OCI-M2 (cell line): ENCODE results near the gene MLLT10.
"Not testable (repeated sequence)": the region's sequence is repeated elsewhere in the genome, so short reads cannot be mapped to it uniquely, and the experiment has no call there.

ENCODE experiments used
- DNase-seq: peaks from one replicate; lab custom pipeline; 2025; ENCODE audit not compliant: unreplicated experiment; lab: John Stamatoyannopoulos, UW

MLLT10 gene

GRCh38 chr10:21527598-21528235, 6.3 kb upstream of the MLLT10 start:
- DNase-seq: no peak

- DNase-seq: no peak
Observed at GRCh38 chr10:21528236-21529031, 5.6 kb upstream of the MLLT10 start.

- DNase-seq: no peak
Observed at GRCh38 chr10:21529032-21529910, 4.8 kb upstream of the MLLT10 start.

DNA sequence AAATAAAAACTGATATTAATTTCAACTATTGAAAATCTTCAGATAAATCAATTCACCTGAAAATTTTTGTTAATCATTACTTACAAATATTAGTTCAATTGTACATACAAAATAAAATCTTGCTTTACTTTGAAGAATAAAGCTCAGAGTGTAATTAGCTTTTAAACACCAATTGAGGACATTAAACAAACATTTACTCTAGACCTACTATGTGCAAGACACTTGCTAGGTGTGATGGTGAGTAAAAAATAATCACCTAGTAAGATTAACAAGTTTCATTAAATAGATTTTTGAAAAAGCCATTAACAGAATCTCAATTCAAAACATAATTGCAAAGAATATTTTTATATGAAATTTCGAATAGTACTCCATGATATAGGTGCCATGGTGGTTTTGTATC, 3.9 kb upstream of the MLLT10 start:
- DNase-seq: no peak

DNA sequence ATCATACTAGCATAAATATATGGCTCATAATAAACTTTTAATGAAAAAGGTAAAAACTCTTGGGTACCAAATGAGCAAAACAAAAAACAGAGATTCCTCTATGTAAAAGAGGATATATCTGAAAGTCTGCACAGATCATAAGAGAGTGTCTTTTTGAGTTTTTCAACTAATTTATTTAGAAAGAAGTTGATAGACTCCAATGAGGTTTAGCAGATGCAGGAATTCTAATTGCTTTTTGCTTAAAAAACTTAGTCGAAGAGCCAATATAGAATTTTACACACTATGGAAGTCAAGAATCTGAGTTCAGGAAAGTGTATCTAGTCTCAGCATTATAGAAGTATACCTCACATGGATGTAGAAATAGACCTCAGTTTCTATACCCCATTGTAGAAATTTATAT, 3.4 kb upstream of the MLLT10 start:
- DNase-seq: no peak

- DNase-seq: no peak
Observed at GRCh38 chr10:21531164-21531563, 2.9 kb upstream of the MLLT10 start.

GRCh38 chr10:21532694-21533466, 1.2 kb upstream of the MLLT10 start:
- no peak for DNase-seq

DNA sequence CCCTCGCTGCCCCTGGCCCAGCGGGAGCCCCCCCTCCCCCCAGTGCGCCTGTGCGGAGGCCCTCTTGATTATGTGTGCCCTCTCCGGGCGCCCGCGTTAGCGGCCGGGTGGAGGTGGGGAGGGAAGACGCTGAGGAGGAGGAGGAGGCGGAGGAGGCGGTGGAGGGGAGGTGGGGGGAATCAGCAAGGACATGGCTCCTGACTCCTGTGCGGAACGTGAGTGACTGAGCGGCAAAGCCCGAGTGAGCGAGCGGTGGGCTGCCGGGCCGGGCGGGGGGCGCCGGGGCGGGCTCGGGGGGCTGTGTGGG, 201 bp downstream of the MLLT10 start:
- DNase-seq: no peak

DNA sequence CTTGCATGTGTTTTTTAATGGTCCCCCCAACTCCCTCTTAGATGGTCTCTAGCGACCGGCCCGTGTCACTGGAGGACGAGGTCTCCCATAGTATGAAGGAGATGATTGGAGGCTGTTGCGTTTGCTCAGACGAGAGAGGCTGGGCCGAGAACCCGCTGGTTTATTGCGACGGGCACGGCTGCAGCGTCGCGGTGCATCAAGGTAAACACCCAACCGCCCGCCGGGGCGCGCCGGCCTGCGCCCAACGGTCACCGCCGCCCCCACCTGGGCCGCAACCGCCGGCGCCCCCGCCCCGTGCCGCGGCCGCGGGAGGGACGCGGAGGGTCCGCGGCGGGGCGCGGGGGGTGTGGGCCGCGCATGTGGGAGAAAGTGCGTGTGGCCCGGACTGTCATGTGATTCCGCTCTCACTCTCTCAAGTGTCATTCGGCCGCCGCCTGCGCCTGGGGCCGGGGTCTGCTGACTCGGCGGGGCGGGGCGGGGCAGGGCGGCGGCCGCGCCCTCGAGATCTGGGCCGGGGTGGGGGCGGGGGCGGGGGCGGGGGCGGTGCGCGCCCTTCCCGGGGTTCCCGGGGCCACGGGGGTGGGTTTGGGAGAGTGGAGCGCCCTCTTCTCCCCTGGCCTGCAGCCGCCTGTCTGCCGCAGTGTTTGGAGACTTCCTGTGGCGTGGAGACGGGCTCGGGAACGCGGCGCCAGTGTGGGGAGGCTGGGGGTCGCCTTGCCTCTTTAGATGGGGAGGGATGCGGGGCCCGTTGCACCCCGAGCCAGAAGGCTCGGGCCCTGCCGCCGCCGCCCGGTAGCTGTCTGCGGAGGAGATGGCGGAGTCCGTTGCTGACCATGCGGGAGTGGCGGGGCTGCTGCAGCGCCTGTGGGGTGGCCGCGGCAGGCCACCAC, 817 bp downstream of the MLLT10 start:
- no peak for DNase-seq

GRCh38 chr10:21535494-21535965, 1.5 kb downstream of the MLLT10 start:
- DNase-seq: no peak

GRCh38 chr10:21535976-21536375, 1.9 kb downstream of the MLLT10 start:
- DNase-seq: not testable (repeated sequence)

DNA sequence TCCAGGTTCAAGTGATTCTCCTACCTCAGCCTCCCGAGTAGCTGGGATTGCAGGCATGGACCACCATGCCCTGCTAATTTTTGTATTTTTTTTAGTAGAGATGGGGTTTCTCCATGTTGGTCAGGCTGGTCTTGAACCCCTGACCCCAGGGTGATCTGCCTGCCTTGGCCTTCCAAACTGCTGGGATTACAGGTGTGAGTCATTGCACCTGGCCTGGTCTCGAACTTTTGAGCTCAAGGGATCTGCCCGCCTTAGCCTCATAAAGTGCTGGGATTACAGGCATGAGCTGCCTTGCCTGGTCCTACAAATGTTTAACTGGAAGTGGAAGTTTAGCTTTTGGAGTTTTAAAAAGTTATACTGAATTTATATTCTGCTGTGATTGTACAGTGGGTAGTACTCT, 2.8 kb downstream of the MLLT10 start:
- DNase-seq: no peak

DNA sequence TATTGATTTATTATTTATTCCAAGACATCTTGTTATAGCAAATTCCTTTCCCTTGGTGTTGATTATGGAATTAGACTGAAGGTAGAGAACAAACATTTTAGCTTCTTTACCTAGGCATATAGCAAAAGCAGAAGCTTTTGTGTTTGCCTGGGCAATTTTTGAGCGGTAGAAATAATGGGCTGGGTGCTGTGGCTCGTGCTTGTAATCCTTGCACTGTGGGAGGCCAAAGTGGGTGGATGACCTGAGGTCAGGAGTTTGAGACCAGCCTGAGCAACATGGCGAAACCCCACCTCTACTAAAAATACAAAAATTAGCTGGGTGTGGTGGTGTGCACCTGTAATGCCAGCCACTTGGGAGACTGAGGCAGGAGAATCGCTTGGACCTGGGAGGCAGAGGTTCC, 6.7 kb downstream of the MLLT10 start:
- not testable (repeated sequence) for DNase-seq

- DNase-seq: no peak
Observed at GRCh38 chr10:21547246-21547645, 13.2 kb downstream of the MLLT10 start.

DNA sequence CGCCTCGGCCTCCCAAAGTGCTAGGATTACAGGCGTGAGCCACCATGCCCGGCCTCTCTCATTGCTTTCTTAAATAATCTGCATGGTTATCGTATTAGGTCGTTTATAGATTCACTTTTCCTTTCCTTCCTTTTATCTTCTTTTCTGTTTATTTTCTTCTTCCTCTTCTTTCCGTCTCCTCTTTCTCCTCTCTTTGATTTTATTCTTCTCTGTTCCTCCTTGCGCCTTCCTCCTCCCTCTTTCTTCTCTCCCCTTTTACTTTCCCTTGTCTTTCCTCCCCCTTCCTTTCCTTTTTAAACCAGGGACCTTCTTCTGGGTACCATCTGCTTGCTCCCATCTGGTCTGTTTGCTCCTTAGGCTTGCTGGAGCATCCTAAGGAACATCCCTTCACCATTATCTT, 18.6 kb downstream of the MLLT10 start:
- no peak for DNase-seq

DNA sequence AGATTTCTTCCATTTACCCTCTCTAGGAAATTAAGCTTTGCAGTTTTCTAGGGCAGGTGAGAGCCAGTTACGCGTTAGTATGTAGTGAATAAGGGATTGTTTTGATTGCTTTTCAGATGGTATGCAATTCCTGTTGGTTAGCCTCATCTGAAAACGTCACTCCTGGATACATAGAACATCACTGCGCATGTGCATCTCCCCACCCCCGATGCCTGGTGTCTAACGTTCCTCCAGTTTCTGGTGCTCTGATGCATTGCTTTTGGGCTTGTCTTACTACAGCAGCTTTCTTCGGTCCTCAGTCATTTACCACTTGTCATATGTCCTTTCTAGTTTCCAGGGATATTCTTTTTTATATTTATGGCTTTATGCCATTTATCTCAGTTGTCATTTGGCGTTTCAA, 22.5 kb downstream of the MLLT10 start:
- no peak for DNase-seq

DNA sequence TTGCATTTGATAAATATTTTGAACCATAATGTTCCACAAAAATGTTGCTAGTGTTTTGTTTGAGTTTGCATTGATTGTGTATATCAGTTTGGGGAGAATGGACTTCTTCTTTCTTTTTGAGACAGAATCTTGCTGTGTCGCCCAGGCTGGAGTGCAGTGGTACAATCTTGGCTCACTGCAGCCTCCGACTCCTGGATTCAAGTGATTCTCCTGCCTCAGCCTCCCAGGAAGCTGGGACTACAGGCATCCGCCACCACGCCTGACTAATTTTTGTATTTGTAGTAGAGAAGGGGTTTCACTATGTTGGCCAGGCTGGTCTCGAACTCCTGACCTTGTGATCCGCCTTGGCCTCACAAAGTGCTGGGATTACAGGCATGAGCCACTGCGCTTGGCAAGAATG, 25.0 kb downstream of the MLLT10 start:
- not testable (repeated sequence) for DNase-seq

DNA sequence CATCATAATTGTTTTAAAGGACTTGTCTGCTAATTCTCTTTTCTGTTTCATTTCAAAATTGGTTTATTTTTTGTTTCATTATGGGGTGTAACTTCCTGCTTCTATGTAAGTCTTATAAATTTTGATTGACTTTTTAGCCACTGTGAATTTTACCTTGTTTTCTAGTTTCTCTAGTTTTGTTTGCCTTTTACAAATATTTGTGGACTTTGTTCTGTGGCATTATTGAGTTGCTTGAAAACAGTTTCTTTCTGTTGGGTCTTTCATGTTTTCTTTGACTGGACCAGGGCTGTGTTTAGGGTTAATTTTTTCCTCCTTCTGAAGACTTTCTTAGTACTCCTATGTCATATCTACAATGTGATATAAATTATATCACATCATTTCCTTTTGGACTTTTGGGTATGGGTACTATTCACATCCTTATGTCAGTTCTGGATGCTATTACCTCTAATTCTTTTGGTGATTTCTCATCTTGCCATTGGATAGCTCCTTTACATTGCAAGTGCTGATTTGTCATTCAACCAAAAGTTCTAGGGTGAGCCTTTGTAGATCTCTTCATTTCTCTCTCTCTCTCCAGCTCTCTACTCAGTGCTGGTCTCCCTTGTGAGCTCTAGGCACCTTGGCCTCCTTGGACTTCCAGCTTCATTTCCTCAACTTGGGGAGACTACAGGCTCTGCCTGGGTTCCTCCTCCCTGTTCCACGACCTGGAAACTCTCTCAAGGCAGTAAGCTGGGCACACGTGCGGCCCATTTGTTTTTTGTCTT, 36.9 kb downstream of the MLLT10 start:
- no peak for DNase-seq

GRCh38 chr10:21572578-21572977, 38.5 kb downstream of the MLLT10 start:
- DNase-seq: no peak
